H1 (cell line): ENCODE results near the gene ZC3H18. TPM values are rescaled to one million over a fixed set of nuclear protein-coding genes. Genes with fewer than 3 reads are reported as not detected.

Experiments
- CBX5 ChIP-seq: fragments of 300-800, 300-1000 bp; sonication (generic); IDR thresholded peaks from 2 replicates; pipeline ENCODE4 v1.7.1; 2016; ENCODE audit warnings: antibody characterized with exemption, low read length, low read depth
- KDM4A ChIP-seq: IDR thresholded peaks from one replicate; pipeline ENCODE4 v1.7.1; 2012; ENCODE audit warnings: low read depth, mild to moderate bottlenecking, moderate library complexity, low read length, inconsistent platforms; ENCODE audit not compliant: severe bottlenecking
- PHF8 ChIP-seq: fragments of 200-600 bp; sonication (generic); conservative IDR thresholded peaks from 2 replicates; pipeline ENCODE4 v1.7.1; 2012; ENCODE audit warnings: low read depth, mild to moderate bottlenecking, inconsistent platforms, low read length, moderate library complexity
- POLR2AphosphoS5 ChIP-seq: IDR thresholded peaks from 2 replicates; pipeline ENCODE4 v1.6.1; 2011; ENCODE audit warnings: low read depth, low read length
- SAP30 ChIP-seq: fragments of 300-600 bp; sonication (generic); IDR thresholded peaks from 2 replicates; pipeline ENCODE4 v1.7.1; 2012; ENCODE audit warnings: low read length, moderate library complexity, mild to moderate bottlenecking, inconsistent platforms; ENCODE audit not compliant: insufficient read depth, insufficient replicate concordance
- TAF7 ChIP-seq: optimal IDR thresholded peaks from 2 replicates; pipeline ENCODE3; 2011; ENCODE audit warnings: low read depth, mild to moderate bottlenecking, inconsistent platforms, low read length, moderate library complexity, borderline replicate concordance
- TEAD4 ChIP-seq: IDR thresholded peaks from 2 replicates; pipeline ENCODE4 v1.6.1; 2012; ENCODE audit warnings: low read depth, low read length, inconsistent platforms, mixed read lengths
- polyA plus RNA-seq, 7 experiments: library from polyadenylated mRNA; depleted of rRNA in 3 of 7; stranded (reverse) in 5 of 7; unstranded in 2 of 7; fragments of >200 nt in 5 of 7; fragments of 200-250 nt in 2 of 7; gene quantifications; 1 replicate in 5 of 7; 2 replicates in 1 of 7; 4 replicates in 1 of 7; pipeline versions ENCODE4 v1.2.1 to v1.2.3, GENCODE V29; 2011 to 2013; ENCODE audit warnings: missing spikeins in 2 of 7, mixed read lengths in 2 of 7
- total RNA-seq: library from RNA; stranded (reverse); fragmentation: NEBNext Ultra II Directional; extraction: Animal tissue kit (Norgen Biotek cat#: 25700); gene quantifications from 2 replicates; pipeline ENCODE4 v1.2.1, GENCODE V29; 2021

ZC3H18 gene
- total and polyA plus RNA-seq, 2 of the 8 experiments (the other 6 are each of a cell fraction or from before 2014, with no cell fraction given) = 12.1 to 73.2 TPM

- no peak for TF ChIP-seq TEAD4
- no peak for TF ChIP-seq PHF8
- no peak for TF ChIP-seq TAF7
- TF ChIP-seq POLR2AphosphoS5 = no peak
- no peak for TF ChIP-seq KDM4A
- TF ChIP-seq CBX5 = no peak
- TF ChIP-seq SAP30 = no peak
These were observed 34.4 kb upstream of the ZC3H18 start (continued) for GRCh38 chr16:88535857-88536222.
